ENCODE results near the gene PHACTR1. TPM values are rescaled to one million over a fixed set of nuclear protein-coding genes. Genes with fewer than 3 reads are reported as not detected.

Gene PHACTR1
- polyA plus RNA-seq, 1 of the 3 experiments (the other 2 are of a cell fraction), result 0.12 TPM

DNA sequence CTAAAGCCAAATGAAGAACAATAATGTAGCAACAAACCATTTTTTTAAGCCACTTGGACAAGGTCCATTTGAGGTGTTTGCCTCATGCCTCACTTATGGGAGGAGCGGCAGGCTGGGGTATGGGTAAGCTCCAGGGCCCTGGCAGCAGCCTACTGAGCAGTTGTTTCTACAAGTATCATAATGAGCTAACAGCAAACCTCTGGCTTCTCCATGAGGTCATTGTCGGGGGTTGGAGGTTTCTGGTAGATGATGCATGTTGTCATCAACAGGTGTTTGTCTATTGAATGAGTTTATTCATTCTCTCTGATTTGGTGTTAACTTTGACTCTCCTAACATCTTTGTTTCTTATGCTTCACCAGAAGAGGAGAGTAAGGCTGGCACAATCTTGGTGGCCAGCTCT, 461.1 kb downstream of the PHACTR1 start (continued):
- TF ChIP-seq, protein P1, sequence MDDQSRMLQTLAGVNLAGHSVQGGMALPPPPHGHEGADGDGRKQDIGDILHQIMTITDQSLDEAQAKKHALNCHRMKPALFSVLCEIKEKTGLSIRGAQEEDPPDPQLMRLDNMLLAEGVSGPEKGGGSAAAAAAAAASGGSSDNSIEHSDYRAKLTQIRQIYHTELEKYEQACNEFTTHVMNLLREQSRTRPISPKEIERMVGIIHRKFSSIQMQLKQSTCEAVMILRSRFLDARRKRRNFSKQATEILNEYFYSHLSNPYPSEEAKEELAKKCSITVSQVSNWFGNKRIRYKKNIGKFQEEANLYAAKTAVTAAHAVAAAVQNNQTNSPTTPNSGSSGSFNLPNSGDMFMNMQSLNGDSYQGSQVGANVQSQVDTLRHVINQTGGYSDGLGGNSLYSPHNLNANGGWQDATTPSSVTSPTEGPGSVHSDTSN (IDR thresholded peaks at IDR 0.05), result no peak
- TF ChIP-seq, protein P2, sequence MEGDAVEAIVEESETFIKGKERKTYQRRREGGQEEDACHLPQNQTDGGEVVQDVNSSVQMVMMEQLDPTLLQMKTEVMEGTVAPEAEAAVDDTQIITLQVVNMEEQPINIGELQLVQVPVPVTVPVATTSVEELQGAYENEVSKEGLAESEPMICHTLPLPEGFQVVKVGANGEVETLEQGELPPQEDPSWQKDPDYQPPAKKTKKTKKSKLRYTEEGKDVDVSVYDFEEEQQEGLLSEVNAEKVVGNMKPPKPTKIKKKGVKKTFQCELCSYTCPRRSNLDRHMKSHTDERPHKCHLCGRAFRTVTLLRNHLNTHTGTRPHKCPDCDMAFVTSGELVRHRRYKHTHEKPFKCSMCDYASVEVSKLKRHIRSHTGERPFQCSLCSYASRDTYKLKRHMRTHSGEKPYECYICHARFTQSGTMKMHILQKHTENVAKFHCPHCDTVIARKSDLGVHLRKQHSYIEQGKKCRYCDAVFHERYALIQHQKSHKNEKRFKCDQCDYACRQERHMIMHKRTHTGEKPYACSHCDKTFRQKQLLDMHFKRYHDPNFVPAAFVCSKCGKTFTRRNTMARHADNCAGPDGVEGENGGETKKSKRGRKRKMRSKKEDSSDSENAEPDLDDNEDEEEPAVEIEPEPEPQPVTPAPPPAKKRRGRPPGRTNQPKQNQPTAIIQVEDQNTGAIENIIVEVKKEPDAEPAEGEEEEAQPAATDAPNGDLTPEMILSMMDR (IDR thresholded peaks at IDR 0.05), result no peak

DNA sequence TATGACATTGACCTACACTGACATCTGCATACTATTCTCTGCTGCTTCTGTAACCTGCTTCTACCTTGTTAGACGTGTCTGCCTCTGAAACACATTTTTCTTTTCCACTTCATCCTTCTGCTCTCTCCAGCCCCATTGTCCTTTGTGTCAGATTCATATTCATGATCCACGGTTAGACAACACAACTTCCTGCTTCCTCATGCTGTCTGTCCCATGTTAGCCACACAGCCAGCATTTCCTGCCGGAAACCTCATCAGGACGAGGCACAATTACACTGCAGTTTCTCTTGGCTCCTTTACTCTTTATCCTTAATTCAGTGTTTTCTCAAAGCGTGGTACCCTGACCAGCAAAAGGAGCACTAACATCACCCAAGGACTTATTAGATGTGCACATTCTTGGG, 461.5 kb downstream of the PHACTR1 start:
- 31% methylated on average over 4 of the region's 5 CpGs for WGBS (ENCODE audit: low lambda C conversion rate)
- Histone ChIP-seq H3K4me1 (ENCODE audit: control insufficient read depth in 1 of 2, insufficient read depth in 2 of 2, low read depth in 1 of 2, low read length in 1 of 2) (peaks cover 0 to 9% of the 10 kb centered on the region in 2 experiments; a peak in 2 of 4 replicates), H3K9me3 (no peaks in the 10 kb centered on the region), H2AFZ (ENCODE audit: low read depth) (no peak overlapping the region), H3K27me3 (ENCODE audit: insufficient read depth) (no peaks in the 10 kb centered on the region; the same call in 1 of the 2 replicates), H3K79me2 (ENCODE audit: insufficient read depth) (no peaks in the 10 kb centered on the region), H3K9me2 (no peaks in the 10 kb centered on the region), H3K4me2 (no peak overlapping the region), H3F3A (replicated peaks; ENCODE audit: insufficient read depth) (no peaks in the 10 kb centered on the region), H4K20me1 (ENCODE audit: insufficient read depth) (no peaks in the 10 kb centered on the region), H3K36me3 (replicated peaks in 1 of 2; ENCODE audit: control insufficient read depth in 1 of 2, insufficient read depth in 2 of 2, low read length in 1 of 2) (no peaks in the 10 kb centered on the region), H3K9ac (no peak overlapping the region), H3K4me3 (ENCODE audit: low read depth in 2 of 2, low read length in 1 of 2) (no peak overlapping the region), H3K27ac (ENCODE audit: low read depth in 2 of 2, low read length in 1 of 2) (no peak overlapping the region)
- CTCF ChIA-PET, result interaction anchor here (1.4 kb wide), 1 partner anchor 21 kb away, joined by 3 read pairs; no protein-coding TSS in a partner anchor
- POLR2A ChIA-PET, result no interaction called here
- TF ChIP-seq EP300 (IDR thresholded peaks at IDR 0.05; ENCODE audit: borderline replicate concordance in 1 of 2, low read depth in 1 of 2, low read length in 1 of 2), result no peak
- TF ChIP-seq NFIC (IDR thresholded peaks at IDR 0.05; ENCODE audit: borderline replicate concordance), result no peak
- TF ChIP-seq YY1 (IDR thresholded peaks at IDR 0.05; ENCODE audit: low read depth), result no peak
- TF ChIP-seq, protein P3, sequence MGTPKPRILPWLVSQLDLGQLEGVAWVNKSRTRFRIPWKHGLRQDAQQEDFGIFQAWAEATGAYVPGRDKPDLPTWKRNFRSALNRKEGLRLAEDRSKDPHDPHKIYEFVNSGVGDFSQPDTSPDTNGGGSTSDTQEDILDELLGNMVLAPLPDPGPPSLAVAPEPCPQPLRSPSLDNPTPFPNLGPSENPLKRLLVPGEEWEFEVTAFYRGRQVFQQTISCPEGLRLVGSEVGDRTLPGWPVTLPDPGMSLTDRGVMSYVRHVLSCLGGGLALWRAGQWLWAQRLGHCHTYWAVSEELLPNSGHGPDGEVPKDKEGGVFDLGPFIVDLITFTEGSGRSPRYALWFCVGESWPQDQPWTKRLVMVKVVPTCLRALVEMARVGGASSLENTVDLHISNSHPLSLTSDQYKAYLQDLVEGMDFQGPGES (IDR thresholded peaks at IDR 0.05; ENCODE audit: low read depth, low read length), result no peak
- TF ChIP-seq GATA2 (CRISPR knock-in tag; IDR thresholded peaks at IDR 0.05), result no peak
- no peak for TF ChIP-seq SMC3 (IDR thresholded peaks at IDR 0.05; ENCODE audit: low read depth, low read length)
- no peak for TF ChIP-seq FOSL2 (IDR thresholded peaks at IDR 0.05; ENCODE audit: borderline replicate concordance, low read depth)
- no peak for TF ChIP-seq TEAD4 (IDR thresholded peaks at IDR 0.05; ENCODE audit: borderline replicate concordance, insufficient read depth)
- TF ChIP-seq MEF2A (IDR thresholded peaks at IDR 0.05; ENCODE audit: borderline replicate concordance, low read depth), result no peak
- no peak for TF ChIP-seq RFX5 (IDR thresholded peaks at IDR 0.05; ENCODE audit: low read length)
- TF ChIP-seq FOXM1 (IDR thresholded peaks at IDR 0.05; ENCODE audit: low read depth), result no peak
- no peak for TF ChIP-seq RXRA (IDR thresholded peaks at IDR 0.05; ENCODE audit: borderline replicate concordance, low read depth)
- DNase-seq, result no peak

Measured in SK-N-SH (cell line).